Suppressor macrophage (primary cell): ENCODE data around the gene ZNF554.

Experiments used
- DNase-seq, 4 experiments: peaks; one replicate each; pipeline ENCODE4 v3.0.0-alpha.2; 2020 to 2022
- total RNA-seq, 17 experiments: gene quantifications; one replicate each; lab custom pipeline; 2026; ENCODE audit warnings: mixed read lengths in 6 of 17, inconsistent platforms in 3 of 17; lab: John Stamatoyannopoulos, UW

Gene ZNF554
- 0.21 to 5.5 (median 2.0) reads per million in 17 experiments for total RNA-seq

GRCh38 chr19:2819540-2820111, at the start of gene ZNF554:
Gene ZNF554, plus strand, starts transcription at chr19:2819868. Its CDS starts 204 bp downstream, at chr19:2820072.
- peak; percentile 98 to 100 (median 98) for DNase-seq

GRCh38 chr19:2770055-2771013, 49.3 kb upstream of the ZNF554 start:
- peak; percentile 61 to 77 (median 76) for DNase-seq

- no peak for DNase-seq
Observed at GRCh38 chr19:2771786-2772674, 47.6 kb upstream of the ZNF554 start.

GRCh38 chr19:2774083-2774679, 45.5 kb upstream of the ZNF554 start:
- DNase-seq = no peak

GRCh38 chr19:2774953-2775555, 44.6 kb upstream of the ZNF554 start:
- peak; percentile 74 to 90 (median 85) for DNase-seq

- peak; percentile 83 to 90 (median 89) for DNase-seq
Observed at GRCh38 chr19:2775556-2776430, 43.9 kb upstream of the ZNF554 start.

- DNase-seq = no peak
Observed at GRCh38 chr19:2777952-2778683, 41.5 kb upstream of the ZNF554 start.

- peak in 3 of 4 experiments; percentile 8 to 12 (median 8) for DNase-seq
Observed at GRCh38 chr19:2779121-2779740, 40.4 kb upstream of the ZNF554 start.

- no peak for DNase-seq
Observed at GRCh38 chr19:2780284-2780683, 39.4 kb upstream of the ZNF554 start.

GRCh38 chr19:2782329-2782935, 37.2 kb upstream of the ZNF554 start:
- peak; percentile 3 to 40 (median 26) for DNase-seq

GRCh38 chr19:2782936-2783780, 36.5 kb upstream of the ZNF554 start, which contains the start of gene SGTA:
Gene SGTA, minus strand, starts transcription at chr19:2783273. Its CDS starts 14,205 bp downstream, at chr19:2769068.
- DNase-seq = peak; percentile 99 to 100 (median 99)

- DNase-seq = no peak
Observed at GRCh38 chr19:2783781-2784145, 35.9 kb upstream of the ZNF554 start.

- peak; percentile 100 for DNase-seq
Observed at GRCh38 chr19:2785244-2785997, 34.2 kb upstream of the ZNF554 start, which contains the start of gene THOP1. Gene THOP1, plus strand, starts transcription at chr19:2785503. Its CDS starts 160 bp downstream, at chr19:2785663.

- DNase-seq = no peak
Observed at GRCh38 chr19:2787115-2787514, 32.6 kb upstream of the ZNF554 start.

GRCh38 chr19:2788237-2788636, 31.4 kb upstream of the ZNF554 start:
- no peak for DNase-seq

GRCh38 chr19:2790194-2790556, 29.5 kb upstream of the ZNF554 start:
- no peak for DNase-seq
